GM19035 (cell line): ENCODE measurements around the gene ANKH.
"Not testable (repeated sequence)": the region's sequence is repeated elsewhere in the genome, so short reads cannot be mapped to it uniquely, and the experiment has no call there.

Experiments used
- ATAC-seq: cut with Tn5 transposase; IDR thresholded peaks from one replicate; pipeline ENCODE4 v1.9.1; 2021; ENCODE audit not compliant: unreplicated experiment

ANKH gene

GRCh38 chr5:14797385-14797784, 74.2 kb downstream of the ANKH start:
- not testable (repeated sequence) for ATAC-seq

GRCh38 chr5:14794583-14795230, 76.9 kb downstream of the ANKH start:
- ATAC-seq: no peak

GRCh38 chr5:14793851-14794250, 77.7 kb downstream of the ANKH start:
- ATAC-seq: no peak

- ATAC-seq: no peak
These were observed 80.7 kb downstream of the ANKH start for GRCh38 chr5:14790911-14791310.

GRCh38 chr5:14790220-14790619, 81.4 kb downstream of the ANKH start:
- ATAC-seq: no peak

- ATAC-seq: no peak
These were observed 83.6 kb downstream of the ANKH start for GRCh38 chr5:14787801-14788579.

- ATAC-seq: no peak
These were observed 87.9 kb downstream of the ANKH start for GRCh38 chr5:14783691-14784090.

GRCh38 chr5:14782591-14782990, 89.0 kb downstream of the ANKH start:
- no peak for ATAC-seq

- ATAC-seq: no peak
These were observed 90.5 kb downstream of the ANKH start for GRCh38 chr5:14781106-14781505.

GRCh38 chr5:14779975-14780374, 91.6 kb downstream of the ANKH start:
- ATAC-seq: no peak

- no peak for ATAC-seq
These were observed 92.8 kb downstream of the ANKH start for GRCh38 chr5:14778792-14779070.

GRCh38 chr5:14777932-14778791, 93.4 kb downstream of the ANKH start:
- no peak for ATAC-seq

- no peak for ATAC-seq
These were observed 94.4 kb downstream of the ANKH start for GRCh38 chr5:14777187-14777586.

- ATAC-seq: no peak
These were observed 95.0 kb downstream of the ANKH start for GRCh38 chr5:14776602-14777001.

- no peak for ATAC-seq
These were observed 95.7 kb downstream of the ANKH start for GRCh38 chr5:14775857-14776256.

- no peak for ATAC-seq
These were observed 98.0 kb downstream of the ANKH start for GRCh38 chr5:14773588-14773987.

GRCh38 chr5:14771972-14772371, 99.6 kb downstream of the ANKH start:
- no peak for ATAC-seq

- no peak for ATAC-seq
These were observed 100.4 kb downstream of the ANKH start for GRCh38 chr5:14771189-14771588.

- no peak for ATAC-seq
These were observed 102.8 kb downstream of the ANKH start for GRCh38 chr5:14768508-14769365.

GRCh38 chr5:14767735-14768507, 103.7 kb downstream of the ANKH start:
- ATAC-seq: no peak
